HG03139 (cell line): ENCODE data around the gene OBSL1.
A peak's percentile ranks its signal among the peaks of the same experiment; 100 is the strongest.

Experiments used
- ATAC-seq: cut with Tn5 transposase; IDR thresholded peaks from one replicate; pipeline ENCODE4 v1.9.1; 2021; ENCODE audit not compliant: unreplicated experiment

OBSL1 gene

DNA sequence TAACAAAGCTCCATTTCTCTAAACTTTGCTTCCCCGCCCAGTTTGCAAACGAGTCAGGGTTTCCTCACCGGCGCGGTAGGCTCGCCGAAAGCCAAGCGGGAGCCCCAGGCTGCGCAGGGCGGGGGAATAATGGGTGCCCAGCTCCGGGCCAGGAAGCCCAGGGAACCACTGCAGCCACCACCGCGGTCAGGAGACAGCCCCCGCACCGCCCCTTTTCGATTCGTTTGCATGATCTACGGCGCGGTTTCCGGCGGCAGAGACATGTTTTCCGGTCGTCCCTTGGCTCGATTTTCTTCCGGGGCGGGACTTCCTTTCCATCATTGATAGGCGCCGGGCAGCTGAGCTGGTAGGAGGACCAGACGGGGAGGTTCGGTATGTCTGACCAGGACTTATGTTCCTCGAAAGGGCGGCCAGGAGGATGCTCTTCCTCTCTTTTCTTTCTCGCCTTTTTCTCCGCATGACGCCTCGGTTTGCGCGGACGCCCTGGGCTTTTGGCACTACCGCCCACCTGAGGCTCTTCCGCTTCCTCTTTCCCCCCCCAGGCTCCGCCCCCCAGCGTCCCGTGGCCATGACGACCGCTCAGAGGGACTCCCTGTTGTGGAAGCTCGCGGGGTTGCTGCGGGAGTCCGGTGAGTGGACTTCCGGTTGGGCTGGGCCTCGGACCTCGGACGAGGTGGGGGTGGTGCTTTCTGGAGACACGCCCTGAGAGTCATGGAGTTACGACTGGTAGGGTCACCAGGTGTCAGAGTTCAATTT is 26.4 kb upstream of the OBSL1 start, which contains the start of gene STK11IP:
STK11IP (plus strand) TSS at position 306 of the 756 bp plus-strand sequence; CDS start at position 569, 263 bp downstream.
- ATAC-seq = peak; percentile 85

DNA sequence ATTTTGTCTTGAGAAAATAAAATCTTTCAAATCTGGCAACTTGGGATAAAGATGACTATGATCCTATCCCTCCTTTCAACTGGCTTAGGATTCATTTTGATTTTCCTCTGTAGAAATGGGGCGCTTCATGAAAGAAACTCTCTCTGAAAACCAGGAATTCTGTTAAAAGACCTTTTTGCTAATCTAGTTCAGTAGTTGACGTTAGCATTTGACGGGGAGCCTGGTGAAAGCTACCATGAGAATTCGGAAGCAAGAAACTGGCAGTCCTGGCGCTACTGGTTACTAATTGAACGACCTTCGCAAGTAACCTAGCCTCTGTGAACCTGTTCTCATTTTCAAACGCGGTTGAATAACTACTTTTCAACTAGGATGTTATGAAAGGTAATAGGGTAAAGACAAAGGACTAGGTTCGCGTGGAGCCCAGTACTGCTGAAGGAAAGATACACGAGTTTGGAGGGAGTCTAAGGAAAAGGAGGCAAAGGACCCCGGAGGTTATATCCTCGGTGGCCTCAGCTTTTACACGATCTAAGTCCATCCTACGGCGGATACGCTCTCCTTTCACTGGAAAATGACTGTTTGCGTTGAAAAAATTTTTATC is 25.7 kb upstream of the OBSL1 start:
- peak; percentile 10 for ATAC-seq

DNA sequence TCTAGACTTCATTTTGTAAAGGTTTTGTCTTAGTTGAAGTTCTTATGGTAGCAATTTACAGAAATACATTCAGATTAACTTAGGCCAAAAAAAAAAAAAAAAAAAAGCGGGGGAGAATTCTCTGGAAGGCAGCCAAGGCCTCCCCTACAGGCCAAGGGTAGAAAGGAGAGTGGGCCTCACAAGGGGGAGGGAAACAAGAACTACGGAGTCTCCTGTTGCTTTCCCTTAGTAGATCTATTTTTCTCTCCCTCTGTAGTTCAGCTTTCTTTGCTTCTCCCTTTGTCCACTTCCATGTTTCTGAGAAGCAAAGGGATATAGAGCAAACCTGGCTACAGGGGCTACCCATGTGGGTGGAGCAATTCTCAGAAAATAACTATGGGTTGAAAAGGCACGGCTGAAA is 23.9 kb upstream of the OBSL1 start:
- no peak for ATAC-seq

DNA sequence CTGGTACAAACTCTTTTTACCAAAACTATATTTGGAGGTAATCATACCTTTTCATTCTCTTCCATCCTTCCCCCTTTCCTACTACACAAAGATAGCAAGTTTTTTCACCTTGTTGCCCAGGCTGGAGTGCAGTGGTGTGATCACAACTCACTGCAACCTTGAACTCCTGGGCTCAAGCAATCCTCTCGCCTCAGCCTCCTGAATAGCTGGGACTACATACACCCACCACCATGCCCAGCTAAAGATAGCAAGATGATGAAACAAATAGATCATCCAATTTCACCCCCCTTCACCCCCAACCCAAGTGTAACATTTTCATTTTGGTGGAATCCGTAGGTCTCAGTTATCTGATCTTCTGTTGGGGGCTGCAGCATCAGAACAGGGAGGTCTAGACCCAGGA is 21.8 kb upstream of the OBSL1 start:
- no peak for ATAC-seq

DNA sequence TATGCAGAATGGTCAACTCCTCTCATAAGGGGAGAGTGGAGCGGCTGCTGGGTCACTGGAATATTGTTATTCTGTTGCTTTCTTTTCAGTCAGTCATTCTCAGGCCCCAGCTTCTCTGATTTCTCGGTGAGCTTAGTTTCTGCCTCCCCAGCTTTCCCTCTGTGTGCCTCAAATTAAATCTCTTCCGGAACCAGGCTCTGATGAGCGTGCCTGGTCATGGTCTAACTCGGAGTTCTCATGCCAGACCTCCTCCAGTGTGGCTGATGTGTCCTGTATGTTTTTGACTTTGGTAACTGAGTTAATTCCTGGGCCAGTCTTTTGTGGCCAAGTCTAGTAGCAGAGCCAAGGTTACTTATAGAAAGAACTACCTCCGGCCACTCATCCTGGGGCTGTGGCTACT is 21.4 kb upstream of the OBSL1 start:
- no peak for ATAC-seq

DNA sequence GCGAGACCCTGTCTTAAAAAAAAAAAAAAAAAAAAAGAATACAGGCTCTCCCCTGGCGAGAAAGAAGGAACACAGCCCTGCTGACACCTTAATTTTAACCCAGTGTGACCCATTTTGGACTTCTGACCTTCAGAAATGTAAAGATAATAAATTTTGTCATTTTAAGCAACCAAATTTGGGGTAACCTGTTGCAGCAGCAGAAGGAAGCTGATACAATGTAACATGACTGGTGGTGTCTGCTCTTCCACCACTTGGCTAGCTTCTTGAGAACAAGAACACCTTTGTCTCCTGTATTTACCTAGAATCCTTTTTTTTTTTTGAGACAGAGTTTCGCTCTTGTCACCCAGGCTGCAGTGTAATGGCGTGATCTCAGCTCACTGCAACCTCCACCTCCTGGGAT is 19.8 kb upstream of the OBSL1 start:
- no peak for ATAC-seq

DNA sequence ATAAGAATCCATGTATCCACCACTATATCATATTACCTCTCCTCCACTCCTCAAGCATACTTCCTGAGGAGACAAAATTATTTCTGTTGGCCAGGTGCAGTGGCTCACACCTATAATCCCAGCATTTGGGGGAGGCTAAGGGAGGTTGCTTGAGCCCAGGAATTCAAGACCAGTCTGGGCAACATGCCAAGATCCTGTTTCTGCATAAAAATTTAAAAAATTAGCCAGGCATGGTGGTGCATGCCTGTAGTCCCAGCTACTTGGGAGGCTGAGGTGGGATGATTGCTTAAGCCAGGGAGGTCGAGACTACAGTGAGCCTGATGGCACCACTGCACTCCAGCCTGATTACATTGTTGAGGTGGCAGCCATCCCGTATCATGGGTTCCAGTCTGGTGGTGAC is 10.0 kb upstream of the OBSL1 start:
- ATAC-seq = no peak

DNA sequence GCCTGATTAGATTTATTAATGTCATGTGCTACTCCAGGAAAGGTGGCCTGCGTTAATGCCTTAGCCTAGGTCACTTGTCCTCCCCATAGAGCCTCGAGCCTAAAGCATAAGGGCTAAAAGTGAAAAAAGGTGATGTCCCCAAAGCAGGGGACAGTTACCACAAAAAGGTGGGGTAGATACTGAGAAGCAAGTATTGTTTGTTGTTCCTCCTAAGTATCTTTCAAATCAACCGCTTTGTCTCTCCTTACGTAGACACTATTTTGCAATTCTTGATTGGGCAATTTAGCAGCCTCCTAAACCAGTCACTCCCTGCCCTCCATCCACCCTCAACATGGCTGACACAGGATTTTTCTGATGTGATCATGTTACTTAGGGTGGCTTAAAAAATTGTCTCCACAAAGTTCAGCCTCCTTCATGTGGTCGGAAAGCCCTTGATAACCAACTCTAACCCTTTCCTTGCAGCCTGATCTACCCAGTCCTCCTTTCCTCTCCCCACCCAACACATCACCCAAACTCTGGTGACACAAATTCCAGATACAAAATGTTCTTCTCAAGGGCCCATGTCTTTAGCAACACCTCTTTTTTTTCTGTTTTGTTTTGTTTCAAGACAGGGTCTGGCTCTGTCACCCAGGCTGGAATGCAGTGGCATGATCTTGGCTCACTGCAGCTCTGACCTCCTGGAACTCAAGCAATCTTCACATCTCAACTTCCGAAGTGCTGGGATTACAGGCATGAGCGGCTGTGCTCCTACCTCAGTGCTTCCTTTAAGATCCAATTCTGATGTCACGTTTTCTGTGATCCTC is 7.7 kb upstream of the OBSL1 start:
- no peak for ATAC-seq

DNA sequence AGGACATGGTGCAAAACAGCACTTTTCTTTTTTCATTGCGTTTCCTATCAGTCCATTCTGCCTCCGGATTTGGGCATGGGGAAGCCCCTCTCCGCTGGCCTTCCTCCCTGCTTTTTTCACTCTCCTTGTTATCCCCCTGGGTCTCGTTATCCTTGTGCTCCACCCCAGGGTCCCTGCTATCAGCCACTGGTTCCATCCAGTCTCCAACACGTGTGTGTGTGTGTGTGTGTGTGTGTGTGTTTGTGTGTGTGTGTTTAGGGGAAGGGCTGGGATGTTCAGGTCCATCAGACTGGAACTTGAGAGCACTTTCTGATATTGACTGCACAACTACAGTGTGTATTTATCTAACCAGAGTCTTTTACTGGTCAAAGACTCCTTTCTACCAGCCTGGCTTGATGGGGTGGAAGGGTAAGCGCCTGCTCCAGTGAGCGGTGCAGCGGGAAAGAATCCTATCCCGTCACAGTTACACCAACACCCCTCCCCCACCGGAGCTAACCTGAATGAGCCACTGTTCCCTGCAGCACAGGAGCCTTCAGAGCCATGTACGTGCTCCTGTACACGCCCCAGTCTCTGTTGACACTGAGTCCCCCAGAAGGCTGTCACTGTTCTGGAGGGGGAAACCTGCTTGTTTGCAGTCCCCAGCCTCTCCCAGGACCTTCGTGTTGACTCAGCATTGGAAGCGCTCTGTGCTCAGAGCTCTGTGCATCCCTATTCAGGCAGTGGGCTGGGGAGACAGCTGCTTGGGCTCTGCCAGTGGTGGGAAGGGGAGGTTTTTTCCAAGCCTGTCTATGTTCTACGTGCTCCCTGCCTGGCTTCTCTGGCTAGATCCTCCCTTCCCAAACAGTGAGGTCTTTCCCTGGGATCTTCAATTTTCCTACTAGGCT is 5.4 kb upstream of the OBSL1 start:
- no peak for ATAC-seq

DNA sequence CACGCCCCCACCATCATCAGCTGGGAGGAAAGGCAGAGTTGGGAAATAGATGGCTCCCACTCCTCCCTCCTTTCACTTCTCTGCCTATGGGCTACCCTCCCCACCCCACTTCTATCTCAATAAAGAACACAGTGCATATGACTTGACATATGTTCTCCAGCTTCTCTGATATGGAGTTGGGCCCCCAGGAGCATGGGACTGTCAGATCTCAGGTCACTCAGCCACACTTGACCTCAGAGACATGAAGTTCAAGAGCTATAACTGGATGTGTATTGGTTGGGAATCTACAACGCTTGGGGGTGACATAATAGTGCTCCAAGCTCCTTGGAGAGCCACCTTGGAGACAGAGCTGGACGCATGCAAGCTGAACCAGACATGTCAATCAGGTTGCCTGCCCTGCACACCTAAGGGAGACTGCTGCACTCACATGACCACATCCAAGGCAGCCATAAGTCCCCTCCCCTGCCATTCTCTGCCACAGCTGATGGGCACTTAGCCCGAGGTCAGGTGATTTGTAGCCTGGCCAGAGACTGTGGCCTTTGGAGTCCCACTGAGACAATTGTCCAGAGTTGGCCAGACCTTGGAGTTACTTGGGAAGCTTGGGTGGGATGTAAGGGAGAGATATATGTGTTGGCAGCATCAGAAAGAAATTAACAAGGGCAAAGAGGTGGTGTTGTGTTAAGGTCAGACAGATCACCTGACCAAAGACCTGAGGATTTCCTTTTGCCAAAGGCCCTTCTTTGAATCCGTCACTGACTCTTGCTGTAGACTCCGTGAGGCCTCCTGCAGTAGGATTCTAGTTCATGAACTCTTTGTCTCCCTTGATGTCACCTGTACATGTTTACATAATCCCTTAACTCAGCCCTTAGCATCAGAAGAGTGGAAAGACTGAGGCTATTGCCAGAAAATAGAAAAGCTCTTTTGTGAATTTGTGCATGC is 4.5 kb upstream of the OBSL1 start:
- no peak for ATAC-seq

DNA sequence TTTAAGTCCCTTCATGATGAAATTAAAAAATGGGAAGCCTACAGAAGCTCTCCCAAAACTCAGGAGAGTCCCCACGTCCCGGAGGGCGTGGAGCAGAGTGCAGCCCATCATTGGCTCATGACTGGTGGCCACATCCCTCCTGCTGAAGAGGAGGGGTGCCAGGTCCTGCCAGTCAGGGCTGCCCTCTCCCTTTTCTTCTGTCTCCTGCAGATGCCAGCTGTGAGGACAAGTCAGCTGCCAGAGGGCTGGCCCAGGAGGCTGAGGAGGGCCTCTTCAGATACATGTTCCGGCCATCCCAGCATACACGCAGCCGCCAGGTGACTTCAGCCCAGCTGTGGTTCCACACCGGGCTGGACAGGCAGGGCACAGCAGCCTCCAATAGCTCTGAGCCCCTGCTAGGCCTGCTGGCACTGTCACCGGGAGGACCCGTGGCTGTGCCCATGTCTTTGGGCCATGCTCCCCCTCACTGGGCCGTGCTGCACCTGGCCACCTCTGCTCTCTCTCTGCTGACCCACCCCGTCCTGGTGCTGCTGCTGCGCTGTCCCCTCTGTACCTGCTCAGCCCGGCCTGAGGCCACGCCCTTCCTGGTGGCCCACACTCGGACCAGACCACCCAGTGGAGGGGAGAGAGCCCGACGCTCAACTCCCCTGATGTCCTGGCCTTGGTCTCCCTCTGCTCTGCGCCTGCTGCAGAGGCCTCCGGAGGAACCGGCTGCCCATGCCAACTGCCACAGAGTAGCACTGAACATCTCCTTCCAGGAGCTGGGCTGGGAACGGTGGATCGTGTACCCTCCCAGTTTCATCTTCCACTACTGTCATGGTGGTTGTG is 3.4 kb upstream of the OBSL1 start:
- ATAC-seq = no peak

DNA sequence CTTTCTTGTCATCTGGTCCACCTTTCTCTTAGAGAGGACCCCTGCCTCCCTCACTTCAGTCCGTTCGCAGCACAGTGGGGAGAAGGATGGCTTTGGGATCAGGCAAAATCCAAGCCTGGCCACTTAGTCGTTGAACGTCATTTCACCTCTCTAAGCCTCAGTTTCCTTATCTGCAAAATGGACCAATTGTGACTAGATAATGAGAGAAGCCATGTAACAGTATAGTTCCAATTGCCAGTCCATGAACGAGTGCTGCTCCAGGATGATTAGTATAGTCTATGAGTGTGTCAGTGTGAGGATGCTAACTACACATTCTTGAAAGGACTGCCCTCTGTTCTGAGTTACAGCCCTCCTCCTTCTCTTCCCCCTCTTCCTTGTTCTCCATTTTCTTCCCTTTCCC is 1.8 kb upstream of the OBSL1 start:
- ATAC-seq = no peak

DNA sequence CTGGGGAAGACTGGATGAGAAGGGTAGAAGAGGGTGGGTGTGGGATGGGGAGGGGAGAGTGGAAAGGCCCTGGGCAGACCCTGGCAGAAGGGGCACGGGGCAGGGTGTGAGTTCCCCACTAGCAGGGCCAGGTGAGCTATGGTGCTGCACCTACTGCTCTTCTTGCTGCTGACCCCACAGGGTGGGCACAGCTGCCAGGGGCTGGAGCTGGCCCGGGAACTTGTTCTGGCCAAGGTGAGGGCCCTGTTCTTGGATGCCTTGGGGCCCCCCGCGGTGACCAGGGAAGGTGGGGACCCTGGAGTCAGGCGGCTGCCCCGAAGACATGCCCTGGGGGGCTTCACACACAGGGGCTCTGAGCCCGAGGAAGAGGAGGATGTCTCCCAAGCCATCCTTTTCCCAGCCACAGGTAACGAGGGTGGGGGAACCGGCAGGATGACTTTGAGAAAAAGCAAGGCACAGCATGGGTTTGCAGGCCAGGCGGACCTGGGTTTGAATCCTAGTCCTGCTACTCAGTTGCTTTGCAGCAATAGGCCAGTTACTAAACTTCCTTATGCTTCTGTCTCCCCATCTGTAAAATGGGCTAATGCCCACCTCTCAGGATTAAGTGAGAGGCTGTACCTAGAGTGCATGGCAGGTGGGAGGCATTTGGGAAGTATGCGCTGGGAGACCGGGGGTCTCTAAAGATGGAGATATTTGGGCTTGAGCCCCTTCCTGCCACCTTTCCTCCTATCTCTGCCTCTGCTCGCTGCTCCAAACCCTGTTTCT is 1.1 kb upstream of the OBSL1 start, which contains the start of gene INHA:
INHA (plus strand) TSS at position 74 of the 765 bp plus-strand sequence; CDS start at position 139, 65 bp downstream.
- no peak for ATAC-seq

DNA sequence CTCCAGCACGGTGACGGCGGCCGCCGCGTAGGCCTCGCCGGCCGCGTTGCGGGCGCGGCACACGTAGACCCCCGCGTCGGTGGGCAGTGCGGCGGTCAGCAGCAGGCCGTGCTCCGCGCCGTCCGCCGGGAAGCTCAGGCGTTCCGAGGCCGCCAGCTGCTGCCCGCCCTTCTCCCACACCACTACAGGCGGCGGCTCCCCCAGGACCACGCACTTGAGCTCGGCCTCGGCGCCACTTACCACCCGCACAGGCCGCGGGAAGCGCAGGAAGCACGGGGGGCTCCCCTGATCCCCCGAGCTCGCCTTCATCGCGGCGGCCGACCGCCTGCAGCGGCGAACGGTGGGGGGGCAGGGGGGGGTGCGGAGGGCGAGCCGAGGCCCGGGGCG is 422 bp downstream of the OBSL1 start:
- no peak for ATAC-seq

DNA sequence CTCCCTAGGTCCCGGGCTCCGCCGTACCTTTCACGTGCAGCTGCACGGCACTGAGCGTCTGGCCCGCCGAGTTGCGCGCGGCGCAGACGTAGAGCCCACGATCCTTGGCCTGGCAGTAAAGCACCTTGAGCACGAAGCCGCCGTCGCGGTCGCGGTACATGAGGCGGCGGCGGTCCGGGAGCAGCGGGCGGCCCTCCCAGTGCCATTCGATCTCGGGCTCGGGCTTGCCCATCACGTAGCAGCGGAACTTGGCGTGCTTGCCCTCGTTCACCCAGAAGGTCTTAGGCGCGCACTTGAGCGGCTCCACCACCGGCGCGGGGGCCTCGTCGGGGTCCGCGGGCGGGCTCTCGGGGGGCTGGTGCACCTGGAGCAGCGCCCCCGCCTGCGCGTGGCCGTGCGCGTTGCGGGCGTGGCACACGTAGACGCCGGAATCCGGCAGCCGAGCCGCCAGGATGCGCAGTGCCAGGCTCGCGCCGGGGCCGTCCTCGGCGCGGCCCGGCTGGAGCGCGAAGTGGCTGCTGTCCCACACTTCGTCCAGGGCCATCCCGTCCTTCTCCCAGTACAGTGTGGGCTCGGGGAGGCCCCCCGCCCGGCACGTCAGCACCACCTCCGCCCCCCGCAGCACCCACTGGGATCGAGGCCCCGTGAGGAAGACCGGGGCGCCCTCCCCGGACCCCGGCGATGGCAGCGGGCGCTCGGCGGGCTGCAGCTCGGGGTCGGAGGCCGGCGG is 980 bp downstream of the OBSL1 start:
- no peak for ATAC-seq

DNA sequence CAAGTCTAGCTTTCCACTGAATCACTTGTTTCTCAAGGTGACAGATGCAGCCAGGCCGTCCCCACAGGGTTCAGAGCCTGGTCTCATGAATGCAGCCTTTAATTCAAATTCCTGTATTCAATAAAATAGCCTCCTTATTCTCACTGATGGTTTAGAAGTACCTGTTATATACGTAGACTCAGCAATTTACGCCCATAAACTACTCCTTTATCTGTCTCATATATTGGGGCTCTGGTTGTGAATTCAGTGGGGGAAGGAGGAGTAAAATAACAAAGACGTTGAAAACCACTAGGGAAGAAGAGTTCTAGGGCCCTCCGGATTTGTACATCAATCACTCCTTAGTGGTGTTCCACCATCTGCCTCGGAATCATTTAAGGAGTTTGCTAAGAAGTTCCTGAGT is 1.7 kb downstream of the OBSL1 start:
- ATAC-seq = no peak

DNA sequence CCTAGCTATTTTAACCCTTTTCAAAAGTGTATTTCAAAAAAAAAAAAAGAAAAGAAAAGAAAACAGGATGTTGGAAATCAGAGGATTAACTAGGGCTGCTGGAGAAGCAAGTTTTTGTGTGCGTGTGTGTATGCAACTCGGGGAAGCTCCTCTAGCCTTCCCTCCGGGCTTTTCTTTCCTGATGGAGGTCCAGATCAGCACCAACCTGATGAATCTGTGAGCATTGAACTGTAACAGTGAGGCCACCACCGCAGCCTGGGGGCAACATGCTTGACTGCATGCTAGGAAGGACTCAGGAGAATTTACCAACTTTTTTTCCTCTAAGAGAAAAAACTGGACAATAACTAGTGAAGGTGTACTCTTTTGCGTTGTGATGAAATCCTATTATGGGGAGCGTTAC is 2.3 kb downstream of the OBSL1 start:
- no peak for ATAC-seq
